Gastroesophageal sphincter (tissue), 4 donors: ENCODE results near the gene CCDC167. TPM values are rescaled to one million over a fixed set of nuclear protein-coding genes. Genes with fewer than 3 reads are reported as not detected.

Experiments
- ATAC-seq: fragments of 150-250 bp; one replicate; pipeline ENCODE4 v1.9.1; 2016; ENCODE audit warnings: mild to moderate bottlenecking, moderate library complexity
- H3K27ac ChIP-seq, 4 donors: fragments of 200-600 bp; sonication (generic) in 3 of 4; 1 replicate in 3 of 4; 2 replicates in 1 of 4; pipeline ENCODE4 v1.5.1; 2016 to 2019
- H3K27me3 ChIP-seq: fragments of 200-600 bp; sonication (generic); one replicate; pipeline ENCODE4 v1.5.1; 2019
- H3K36me3 ChIP-seq, 2 donors: fragments of 200-600 bp; sonication (generic); one replicate each; pipeline ENCODE4 v1.5.1; 2019; ENCODE audit warnings: control low read depth in 1 of 2
- H3K4me1 ChIP-seq, 3 donors: fragments of 200-600 bp; sonication (generic); 1 replicate in 2 of 3; 2 replicates in 1 of 3; pipeline ENCODE4 v1.5.1; 2016 to 2019; ENCODE audit warnings: control low read depth in 2 of 3
- H3K4me3 ChIP-seq, 2 donors: fragments of 200-600 bp; sonication (generic); one replicate each; pipeline ENCODE4 v1.5.1; 2019; ENCODE audit warnings: mild to moderate bottlenecking in 1 of 2, moderate library complexity in 1 of 2
- H3K9me3 ChIP-seq, 3 donors: fragments of 200-600 bp; sonication (generic); one replicate each; pipeline ENCODE4 v1.5.1; 2017 to 2019; ENCODE audit warnings: control low read depth in 2 of 3
- CTCF ChIP-seq, 4 experiments: fragments of 200-600 bp in 2 of 4; fragments of 450-650 bp in 2 of 4; sonication (generic) in 1 of 4; IDR thresholded peaks; one replicate each; pipeline ENCODE4 v1.5.1; 2017 to 2019; ENCODE audit warnings: antibody characterized with exemption in 4 of 4, mild to moderate bottlenecking in 2 of 4, moderate library complexity in 2 of 4
- EP300 ChIP-seq: sonication (generic); formaldehyde crosslinking; IDR thresholded peaks from one replicate; pipeline ENCODE4 v1.6.1; 2017; ENCODE audit warnings: antibody characterized with exemption, mild to moderate bottlenecking
- POLR2A ChIP-seq, 2 donors: fragments of 450-650 bp; IDR thresholded peaks; one replicate each; pipeline ENCODE4 v1.6.1; 2017; ENCODE audit warnings: antibody characterized with exemption in 2 of 2, mild to moderate bottlenecking in 2 of 2, moderate library complexity in 1 of 2
- POLR2AphosphoS5 ChIP-seq: sonication (generic); formaldehyde crosslinking; IDR thresholded peaks from one replicate; pipeline ENCODE4 v1.6.1; 2017; ENCODE audit warnings: antibody characterized with exemption
- WGBS, 2 donors: methylation state at CpG; one replicate each; pipeline ENCODE4 v1.1.5; 2018; ENCODE audit warnings: low coverage in 1 of 2; 5-methylcytosine and 5-hydroxymethylcytosine counted together
- total RNA-seq, 4 donors: library from RNA; depleted of rRNA; stranded (reverse); fragments of >200 nt; gene quantifications; one replicate each; pipeline ENCODE4 v1.1.0, GENCODE V29; 2016

Gene CCDC167
- total RNA-seq, 4 donors from 2014 or later: 10.6 to 16.2 (median 14.3) TPM

- H3K27ac ChIP-seq: no peak overlapping the region
- peaks cover 0 to 79% of the 10 kb centered on the region in 2 donors for H3K36me3 ChIP-seq
- peaks cover 0 to 4% (median 0%) of the 10 kb centered on the region in 3 donors for H3K9me3 ChIP-seq
- no peak for ATAC-seq
- no peaks in the 10 kb centered on the region for H3K27me3 ChIP-seq
- peaks cover 0 to 4% (median 0%) of the 10 kb centered on the region in 3 donors for H3K4me1 ChIP-seq
- TF ChIP-seq POLR2AphosphoS5 (no peak), EP300 (no peak), CTCF (IDR thresholded peaks at IDR 0.05) (no peak), POLR2A (IDR thresholded peaks at IDR 0.05) (no peak)
- H3K4me3 ChIP-seq: no peak overlapping the region
Observed at GRCh38 chr6:37467718-37468117, 32.0 kb downstream of the CCDC167 start.

GRCh38 chr6:37463110-37463509 is 36.6 kb downstream of the CCDC167 start:
- Histone ChIP-seq H3K4me3 (no peak overlapping the region), H3K27me3 (no peaks in the 10 kb centered on the region), H3K36me3 (peaks cover 3 to 93% of the 10 kb centered on the region in 2 donors), H3K4me1 (no peaks in the 10 kb centered on the region), H3K9me3 (peaks cover 0 to 4% (median 0%) of the 10 kb centered on the region in 3 donors), H3K27ac (no peak overlapping the region)
- TF ChIP-seq CTCF (IDR thresholded peaks at IDR 0.05) (no peak), POLR2AphosphoS5 (no peak), POLR2A (IDR thresholded peaks at IDR 0.05) (no peak), EP300 (no peak)
- no peak for ATAC-seq

- Histone ChIP-seq H3K27me3 (no peaks in the 10 kb centered on the region), H3K4me3 (no peak overlapping the region), H3K36me3 (peaks cover 3 to 87% of the 10 kb centered on the region in 2 donors), H3K9me3 (no peaks in the 10 kb centered on the region), H3K4me1 (peaks cover 0 to 18% (median 0%) of the 10 kb centered on the region in 3 donors), H3K27ac (no peak overlapping the region)
- ATAC-seq: no peak
- TF ChIP-seq EP300 (no peak), POLR2A (IDR thresholded peaks at IDR 0.05) (no peak), POLR2AphosphoS5 (no peak), CTCF (IDR thresholded peaks at IDR 0.05) (no peak)
- WGBS, 2 donors: 69% methylated on average over 2 of the region's 2 CpGs; no CpG with 5 or more reads in 1 of the 2 donors
Observed at GRCh38 chr6:37460805-37461204, 38.9 kb downstream of the CCDC167 start.

GRCh38 chr6:37459981-37460800 is 39.5 kb downstream of the CCDC167 start:
- Histone ChIP-seq H3K36me3 (peaks cover 3 to 88% of the 10 kb centered on the region in 2 donors), H3K4me1 (peaks cover 0 to 18% (median 0%) of the 10 kb centered on the region in 3 donors), H3K27ac (no peak overlapping the region), H3K9me3 (no peaks in the 10 kb centered on the region), H3K4me3 (no peak overlapping the region), H3K27me3 (no peaks in the 10 kb centered on the region)
- 83 to 95% methylated on average over 2 to 4 of the region's 5 CpGs for WGBS, 2 donors
- no peak for TF ChIP-seq POLR2A (IDR thresholded peaks at IDR 0.05)
- TF ChIP-seq POLR2AphosphoS5: no peak
- no peak for TF ChIP-seq EP300
- TF ChIP-seq CTCF (IDR thresholded peaks at IDR 0.05): no peak
- ATAC-seq: no peak
